ENCODE data around the gene CYP1B1.

GRCh38 chr2:38033646-38034045, 42.3 kb downstream of the CYP1B1 start:
- no peak for TF ChIP-seq POLR2A (IDR thresholded peaks at IDR 0.05)
- TF ChIP-seq, protein P1, sequence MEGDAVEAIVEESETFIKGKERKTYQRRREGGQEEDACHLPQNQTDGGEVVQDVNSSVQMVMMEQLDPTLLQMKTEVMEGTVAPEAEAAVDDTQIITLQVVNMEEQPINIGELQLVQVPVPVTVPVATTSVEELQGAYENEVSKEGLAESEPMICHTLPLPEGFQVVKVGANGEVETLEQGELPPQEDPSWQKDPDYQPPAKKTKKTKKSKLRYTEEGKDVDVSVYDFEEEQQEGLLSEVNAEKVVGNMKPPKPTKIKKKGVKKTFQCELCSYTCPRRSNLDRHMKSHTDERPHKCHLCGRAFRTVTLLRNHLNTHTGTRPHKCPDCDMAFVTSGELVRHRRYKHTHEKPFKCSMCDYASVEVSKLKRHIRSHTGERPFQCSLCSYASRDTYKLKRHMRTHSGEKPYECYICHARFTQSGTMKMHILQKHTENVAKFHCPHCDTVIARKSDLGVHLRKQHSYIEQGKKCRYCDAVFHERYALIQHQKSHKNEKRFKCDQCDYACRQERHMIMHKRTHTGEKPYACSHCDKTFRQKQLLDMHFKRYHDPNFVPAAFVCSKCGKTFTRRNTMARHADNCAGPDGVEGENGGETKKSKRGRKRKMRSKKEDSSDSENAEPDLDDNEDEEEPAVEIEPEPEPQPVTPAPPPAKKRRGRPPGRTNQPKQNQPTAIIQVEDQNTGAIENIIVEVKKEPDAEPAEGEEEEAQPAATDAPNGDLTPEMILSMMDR (IDR thresholded peaks at IDR 0.05), result no peak

Measured in uterus (tissue), 2 donors.